ENCODE measurements around the gene SLAMF9.
A peak's percentile ranks its signal among the peaks of the same experiment; 100 is the strongest.
"Not testable (repeated sequence)": the region's sequence is repeated elsewhere in the genome, so short reads cannot be mapped to it uniquely, and the experiment has no call there.

SLAMF9 gene

GRCh38 chr1:159916242-159917051 is 37.6 kb downstream of the SLAMF9 start:
- Histone ChIP-seq H3K9me3 (ENCODE audit: control insufficient read depth in 2 of 2, low read length in 2 of 2) (no peaks in the 10 kb centered on the region), H3K4me3 (ENCODE audit: low read length in 2 of 2) (no peak overlapping the region), H3K27me3 (ENCODE audit: control insufficient read depth in 2 of 2, insufficient read depth in 2 of 2, low read length in 2 of 2) (no peaks in the 10 kb centered on the region), H3K4me1 (ENCODE audit: control insufficient read depth in 2 of 2, insufficient read depth in 2 of 2, low read length in 2 of 2) (peaks cover 28 to 48% of the 10 kb centered on the region in 2 donors), H3K36me3 (ENCODE audit: control insufficient read depth in 2 of 2, insufficient read depth in 2 of 2, low read length in 2 of 2) (peaks cover 32 to 46% of the 10 kb centered on the region in 2 donors), H3K27ac (ENCODE audit: low read depth in 2 of 2, low read length in 2 of 2) (peak overlapping the region; percentile 31 to 48), H3K9ac (ENCODE audit: low read depth in 1 of 2, low read length in 2 of 2) (peak overlapping the region in 1 of 2 donors; percentile 19)

GRCh38 chr1:159915571-159916241 is 38.3 kb downstream of the SLAMF9 start:
- peak overlapping the region; percentile 24 to 31 for H3K27ac ChIP-seq (ENCODE audit: low read depth in 2 of 2, low read length in 2 of 2)
- no peak overlapping the region for H3K4me3 ChIP-seq (ENCODE audit: low read length in 2 of 2)
- peaks cover 32 to 40% of the 10 kb centered on the region in 2 donors for H3K36me3 ChIP-seq (ENCODE audit: control insufficient read depth in 2 of 2, insufficient read depth in 2 of 2, low read length in 2 of 2)
- no peaks in the 10 kb centered on the region for H3K27me3 ChIP-seq (ENCODE audit: control insufficient read depth in 2 of 2, insufficient read depth in 2 of 2, low read length in 2 of 2)
- no peaks in the 10 kb centered on the region for H3K9me3 ChIP-seq (ENCODE audit: control insufficient read depth in 2 of 2, low read length in 2 of 2)
- H3K4me1 ChIP-seq (ENCODE audit: control insufficient read depth in 2 of 2, insufficient read depth in 2 of 2, low read length in 2 of 2) = peaks cover 34 to 55% of the 10 kb centered on the region in 2 donors
- no peak overlapping the region for H3K9ac ChIP-seq (ENCODE audit: low read depth in 1 of 2, low read length in 2 of 2)

GRCh38 chr1:159914252-159915018 is 39.6 kb downstream of the SLAMF9 start:
- peak overlapping the region; percentile 56 to 69 for H3K27ac ChIP-seq (ENCODE audit: low read depth in 2 of 2, low read length in 2 of 2)

GRCh38 chr1:159913451-159914192 is 40.4 kb downstream of the SLAMF9 start:
- Histone ChIP-seq H3K27ac (ENCODE audit: low read depth in 2 of 2, low read length in 2 of 2) (peak overlapping the region; percentile 56 to 69), H3K36me3 (ENCODE audit: control insufficient read depth in 2 of 2, insufficient read depth in 2 of 2, low read length in 2 of 2) (peaks cover 11 to 19% of the 10 kb centered on the region in 2 donors), H3K4me3 (ENCODE audit: low read length in 2 of 2) (no peak overlapping the region), H3K9ac (ENCODE audit: low read depth in 1 of 2, low read length in 2 of 2) (no peak overlapping the region), H3K4me1 (ENCODE audit: control insufficient read depth in 2 of 2, insufficient read depth in 2 of 2, low read length in 2 of 2) (peaks cover 30 to 57% of the 10 kb centered on the region in 2 donors), H3K27me3 (ENCODE audit: control insufficient read depth in 2 of 2, insufficient read depth in 2 of 2, low read length in 2 of 2) (no peaks in the 10 kb centered on the region), H3K9me3 (ENCODE audit: control insufficient read depth in 2 of 2, low read length in 2 of 2) (no peaks in the 10 kb centered on the region)

More at GRCh38 chr1:159914252-159915018, 39.6 kb downstream of the SLAMF9 start:
- Histone ChIP-seq H3K4me1 (ENCODE audit: control insufficient read depth in 2 of 2, insufficient read depth in 2 of 2, low read length in 2 of 2) (peaks cover 37 to 64% of the 10 kb centered on the region in 2 donors), H3K9me3 (ENCODE audit: control insufficient read depth in 2 of 2, low read length in 2 of 2) (no peaks in the 10 kb centered on the region), H3K4me3 (ENCODE audit: low read length in 2 of 2) (no peak overlapping the region), H3K27me3 (ENCODE audit: control insufficient read depth in 2 of 2, insufficient read depth in 2 of 2, low read length in 2 of 2) (no peaks in the 10 kb centered on the region), H3K36me3 (ENCODE audit: control insufficient read depth in 2 of 2, insufficient read depth in 2 of 2, low read length in 2 of 2) (peaks cover 19 to 27% of the 10 kb centered on the region in 2 donors), H3K9ac (ENCODE audit: low read depth in 1 of 2, low read length in 2 of 2) (no peak overlapping the region)

- H3K27me3 ChIP-seq (ENCODE audit: control insufficient read depth in 2 of 2, insufficient read depth in 2 of 2, low read length in 2 of 2) = no peaks in the 10 kb centered on the region
- no peak overlapping the region for H3K9ac ChIP-seq (ENCODE audit: low read depth in 1 of 2, low read length in 2 of 2)
- H3K4me3 ChIP-seq (ENCODE audit: low read length in 2 of 2) = no peak overlapping the region
- H3K9me3 ChIP-seq (ENCODE audit: control insufficient read depth in 2 of 2, low read length in 2 of 2) = no peaks in the 10 kb centered on the region
- H3K36me3 ChIP-seq (ENCODE audit: control insufficient read depth in 2 of 2, insufficient read depth in 2 of 2, low read length in 2 of 2) = peaks cover 0 to 4% of the 10 kb centered on the region in 2 donors
- H3K27ac ChIP-seq (ENCODE audit: low read depth in 2 of 2, low read length in 2 of 2) = peak overlapping the region; percentile 25 to 71
- peaks cover 24 to 45% of the 10 kb centered on the region in 2 donors for H3K4me1 ChIP-seq (ENCODE audit: control insufficient read depth in 2 of 2, insufficient read depth in 2 of 2, low read length in 2 of 2)
These were observed 42.5 kb downstream of the SLAMF9 start for GRCh38 chr1:159911326-159912070.

GRCh38 chr1:159908031-159908940 is 45.8 kb downstream of the SLAMF9 start:
- Histone ChIP-seq H3K27ac (ENCODE audit: low read depth in 2 of 2, low read length in 2 of 2) (no peak overlapping the region), H3K27me3 (ENCODE audit: control insufficient read depth in 2 of 2, insufficient read depth in 2 of 2, low read length in 2 of 2) (no peaks in the 10 kb centered on the region), H3K9me3 (ENCODE audit: control insufficient read depth in 2 of 2, low read length in 2 of 2) (no peaks in the 10 kb centered on the region), H3K9ac (ENCODE audit: low read depth in 1 of 2, low read length in 2 of 2) (no peak overlapping the region), H3K4me3 (ENCODE audit: low read length in 2 of 2) (no peak overlapping the region), H3K36me3 (ENCODE audit: control insufficient read depth in 2 of 2, insufficient read depth in 2 of 2, low read length in 2 of 2) (no peaks in the 10 kb centered on the region), H3K4me1 (ENCODE audit: control insufficient read depth in 2 of 2, insufficient read depth in 2 of 2, low read length in 2 of 2) (peaks cover 18 to 21% of the 10 kb centered on the region in 2 donors)

- H3K4me3 ChIP-seq (ENCODE audit: low read length in 2 of 2) = no peak overlapping the region
- H3K9ac ChIP-seq (ENCODE audit: low read depth in 1 of 2, low read length in 2 of 2) = no peak overlapping the region
- no peaks in the 10 kb centered on the region for H3K27me3 ChIP-seq (ENCODE audit: control insufficient read depth in 2 of 2, insufficient read depth in 2 of 2, low read length in 2 of 2)
- no peaks in the 10 kb centered on the region for H3K9me3 ChIP-seq (ENCODE audit: control insufficient read depth in 2 of 2, low read length in 2 of 2)
- H3K36me3 ChIP-seq (ENCODE audit: control insufficient read depth in 2 of 2, insufficient read depth in 2 of 2, low read length in 2 of 2) = no peaks in the 10 kb centered on the region
- H3K27ac ChIP-seq (ENCODE audit: low read depth in 2 of 2, low read length in 2 of 2) = no peak overlapping the region
- peaks cover 13 to 21% of the 10 kb centered on the region in 2 donors for H3K4me1 ChIP-seq (ENCODE audit: control insufficient read depth in 2 of 2, insufficient read depth in 2 of 2, low read length in 2 of 2)
These were observed 47.1 kb downstream of the SLAMF9 start for GRCh38 chr1:159906960-159907359.

GRCh38 chr1:159904036-159904435 is 50.0 kb downstream of the SLAMF9 start:
- not testable (repeated sequence) for H3K27ac ChIP-seq (ENCODE audit: low read depth in 2 of 2, low read length in 2 of 2); H3K4me3 ChIP-seq (ENCODE audit: low read length in 2 of 2); H3K9me3 ChIP-seq (ENCODE audit: control insufficient read depth in 2 of 2, low read length in 2 of 2); H3K36me3 ChIP-seq (ENCODE audit: control insufficient read depth in 2 of 2, insufficient read depth in 2 of 2, low read length in 2 of 2); H3K27me3 ChIP-seq (ENCODE audit: control insufficient read depth in 2 of 2, insufficient read depth in 2 of 2, low read length in 2 of 2); H3K9ac ChIP-seq (ENCODE audit: low read depth in 1 of 2, low read length in 2 of 2)
- peaks cover 10 to 12% of the 10 kb centered on the region in 2 donors for H3K4me1 ChIP-seq (ENCODE audit: control insufficient read depth in 2 of 2, insufficient read depth in 2 of 2, low read length in 2 of 2)

Data from mucosa of rectum (tissue), 2 donors.